ENCODE data around the gene TRIM71. TPM values are rescaled to one million over a fixed set of nuclear protein-coding genes. Genes with fewer than 3 reads are reported as not detected.

TRIM71 gene
- total RNA-seq, 1 experiment from 2014 or later, result 376 TPM

DNA sequence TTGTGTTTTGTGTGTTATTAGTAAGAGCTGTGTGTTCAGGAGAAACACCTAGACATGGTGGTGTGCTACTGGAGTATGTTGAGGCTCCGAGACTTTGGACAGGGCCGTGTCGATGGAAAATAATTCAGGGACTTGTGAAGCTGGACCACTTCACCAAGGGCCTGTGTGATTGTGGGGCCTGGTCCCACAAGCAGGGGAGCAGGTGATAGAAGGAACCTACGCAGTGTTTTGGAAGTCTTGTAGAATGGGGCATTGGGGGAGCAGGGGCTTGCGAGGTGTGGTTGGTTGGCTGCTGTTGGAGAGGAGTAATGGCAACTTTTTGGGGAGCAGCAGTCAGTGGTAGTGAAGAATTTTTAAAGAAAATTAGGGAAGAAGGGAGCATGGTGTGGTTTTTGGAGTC lies 48.7 kb downstream of the TRIM71 start:
- Mint-ChIP-seq H3K27ac (peak overlapping the region; percentile 93 to 98 (median 97)), H3K4me1 (peaks cover 96 to 99% of the 10 kb centered on the region in 2 experiments)

More for the DNA sequence above, 48.7 kb downstream of the TRIM71 start:
- no peaks in the 10 kb centered on the region for H3K27me3 ChIP-seq (ENCODE audit: insufficient read depth, low read length)
- no peak overlapping the region for H3K18ac ChIP-seq (ENCODE audit: insufficient read length, low read depth, low read length)
- WGBS (ENCODE audit: extremely low coverage, insufficient read length, low lambda C conversion rate), result no CpG with 5 or more reads among the region's 5 CpGs
- H2BK12ac ChIP-seq (ENCODE audit: insufficient read length, low read depth, low read length), result no peak overlapping the region
- H2AFZ ChIP-seq (ENCODE audit: low read length), result no peak overlapping the region
- H2BK5ac ChIP-seq (ENCODE audit: insufficient read length, low read length), result no peak overlapping the region
- H3T11ph ChIP-seq (ENCODE audit: low read length), result no peak overlapping the region
- H2BK120ac ChIP-seq (ENCODE audit: low read depth, low read length, poor library complexity, severe bottlenecking), result no peak overlapping the region
- H2BK15ac ChIP-seq (ENCODE audit: low read depth, low read length), result no peak overlapping the region
- peak overlapping the region; percentile 53 for H3K27ac ChIP-seq (ENCODE audit: insufficient read length, low read depth, low read length)
- Mint-ChIP-seq H3K4me3 (peak overlapping the region; percentile 7 to 70; a peak in 4 of 5 replicates), H3K9me3 (no peaks in the 10 kb centered on the region), H3K27me3 (ENCODE audit: low read depth) (no peaks in the 10 kb centered on the region; the same call in 1 of the 2 replicates), H3K36me3 (ENCODE audit: insufficient read depth in 1 of 3, low read depth in 3 of 3) (peaks cover 1 to 24% (median 12%) of the 10 kb centered on the region in 3 experiments; a peak in 6 of 7 replicates)
- no peak overlapping the region for H4K5ac ChIP-seq (ENCODE audit: insufficient read length, low read depth, low read length)
- no peak overlapping the region for H4K91ac ChIP-seq (ENCODE audit: insufficient read length, low read depth, low read length)
- H2AK5ac ChIP-seq (ENCODE audit: insufficient read length, low read length), result no peak overlapping the region
- no peak overlapping the region for H3K56ac ChIP-seq (ENCODE audit: insufficient read length, low read depth, low read length)
- peak overlapping the region; percentile 17 for H3K4me2 ChIP-seq (ENCODE audit: insufficient read depth, insufficient read length, low read length)
- H3K4ac ChIP-seq (ENCODE audit: low read depth, low read length), result no peak overlapping the region
- H3K4me1 ChIP-seq (ENCODE audit: insufficient read depth, low read length), result peaks cover 42% of the 10 kb centered on the region
- peaks cover 5% of the 10 kb centered on the region for H4K20me1 ChIP-seq (ENCODE audit: control insufficient read depth, insufficient read depth, insufficient read length)
- H3K9ac ChIP-seq (ENCODE audit: extremely low read depth, insufficient read length, low read length), result no peak overlapping the region
- no peak overlapping the region for H4K8ac ChIP-seq (replicated peaks; ENCODE audit: insufficient read length, low read depth, low read length)
- DNase-seq, result no peak
- no peaks in the 10 kb centered on the region for H3K79me1 ChIP-seq (ENCODE audit: insufficient read depth, low read depth, low read length, poor library complexity, severe bottlenecking)
- H3K23ac ChIP-seq (ENCODE audit: insufficient read length, low read depth, low read length), result no peak overlapping the region
- H3K79me2 ChIP-seq (ENCODE audit: insufficient read depth, low read length), result peaks cover 76% of the 10 kb centered on the region
- TF ChIP-seq, protein P1, sequence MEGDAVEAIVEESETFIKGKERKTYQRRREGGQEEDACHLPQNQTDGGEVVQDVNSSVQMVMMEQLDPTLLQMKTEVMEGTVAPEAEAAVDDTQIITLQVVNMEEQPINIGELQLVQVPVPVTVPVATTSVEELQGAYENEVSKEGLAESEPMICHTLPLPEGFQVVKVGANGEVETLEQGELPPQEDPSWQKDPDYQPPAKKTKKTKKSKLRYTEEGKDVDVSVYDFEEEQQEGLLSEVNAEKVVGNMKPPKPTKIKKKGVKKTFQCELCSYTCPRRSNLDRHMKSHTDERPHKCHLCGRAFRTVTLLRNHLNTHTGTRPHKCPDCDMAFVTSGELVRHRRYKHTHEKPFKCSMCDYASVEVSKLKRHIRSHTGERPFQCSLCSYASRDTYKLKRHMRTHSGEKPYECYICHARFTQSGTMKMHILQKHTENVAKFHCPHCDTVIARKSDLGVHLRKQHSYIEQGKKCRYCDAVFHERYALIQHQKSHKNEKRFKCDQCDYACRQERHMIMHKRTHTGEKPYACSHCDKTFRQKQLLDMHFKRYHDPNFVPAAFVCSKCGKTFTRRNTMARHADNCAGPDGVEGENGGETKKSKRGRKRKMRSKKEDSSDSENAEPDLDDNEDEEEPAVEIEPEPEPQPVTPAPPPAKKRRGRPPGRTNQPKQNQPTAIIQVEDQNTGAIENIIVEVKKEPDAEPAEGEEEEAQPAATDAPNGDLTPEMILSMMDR (conservative IDR thresholded peaks at IDR 0.05), result no peak
- no peaks in the 10 kb centered on the region for H3K23me2 ChIP-seq (ENCODE audit: insufficient read length, low read depth, low read length, poor library complexity, severe bottlenecking)
- no peaks in the 10 kb centered on the region for H3K9me3 ChIP-seq (ENCODE audit: control insufficient read depth, low read depth, low read length)
- H3K14ac ChIP-seq (ENCODE audit: insufficient read depth, low read length), result no peak overlapping the region
- no peak overlapping the region for H2BK20ac ChIP-seq (ENCODE audit: low read depth, low read length, poor library complexity, severe bottlenecking)
